ENCODE data around the gene ADGRG3. TPM values are rescaled to one million over a fixed set of nuclear protein-coding genes. Genes with fewer than 3 reads are reported as not detected.
"Not testable (repeated sequence)": the region's sequence is repeated elsewhere in the genome, so short reads cannot be mapped to it uniquely, and the experiment has no call there.

Gene ADGRG3
- total RNA-seq, 1 donor from 2014 or later = 0.36 TPM

DNA sequence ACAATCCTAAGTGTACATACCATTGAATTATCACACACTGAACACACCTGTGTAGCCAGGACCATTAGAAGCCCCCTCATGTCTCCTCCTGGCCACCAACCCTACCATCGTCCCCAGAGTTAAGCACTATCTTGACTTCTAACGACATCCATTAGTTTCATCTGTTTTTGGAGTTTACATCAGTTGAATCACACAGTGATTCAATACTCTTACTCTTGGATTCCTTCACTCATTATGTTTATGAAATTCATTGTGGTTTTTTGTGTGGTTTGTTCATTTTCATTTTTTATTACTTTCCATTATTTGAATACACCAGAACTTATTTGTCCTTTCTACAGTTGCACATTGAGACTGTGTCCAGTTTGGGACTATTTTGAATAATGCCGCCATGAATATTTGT is 40.1 kb downstream of the ADGRG3 start:
- H3K27ac ChIP-seq (replicated peaks) = no peak overlapping the region
- intact Hi-C loops (cut with micrococcal nuclease) = no loop called here

DNA sequence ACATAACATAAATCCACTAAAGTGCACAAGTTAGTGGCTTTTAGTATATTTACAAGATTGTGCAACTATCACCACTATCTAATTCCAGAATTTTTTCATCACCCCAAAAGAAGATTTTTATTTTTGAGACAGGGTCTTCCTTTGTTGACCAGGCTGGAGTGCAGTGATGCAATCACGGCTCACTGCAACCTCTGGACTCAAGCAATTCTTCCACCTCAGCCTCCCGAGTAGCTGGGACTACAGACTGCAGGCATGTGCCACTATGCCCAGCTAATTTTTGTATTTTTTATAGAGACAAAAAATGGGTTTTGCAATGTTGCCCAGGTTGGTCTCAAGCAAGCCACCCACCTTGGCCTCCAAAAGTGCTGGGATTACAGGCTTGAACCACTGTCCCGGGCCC is 41.6 kb downstream of the ADGRG3 start:
- Histone ChIP-seq H3K9me3 (replicated peaks) (no peaks in the 10 kb centered on the region), H3K4me1 (no peaks in the 10 kb centered on the region), H3K27me3 (ENCODE audit: low read depth) (peaks cover under 1% of the 10 kb centered on the region), H3K36me3 (no peaks in the 10 kb centered on the region), H3K4me3 (no peak overlapping the region), H3K27ac (replicated peaks) (no peak overlapping the region)
- TF ChIP-seq, protein P1, sequence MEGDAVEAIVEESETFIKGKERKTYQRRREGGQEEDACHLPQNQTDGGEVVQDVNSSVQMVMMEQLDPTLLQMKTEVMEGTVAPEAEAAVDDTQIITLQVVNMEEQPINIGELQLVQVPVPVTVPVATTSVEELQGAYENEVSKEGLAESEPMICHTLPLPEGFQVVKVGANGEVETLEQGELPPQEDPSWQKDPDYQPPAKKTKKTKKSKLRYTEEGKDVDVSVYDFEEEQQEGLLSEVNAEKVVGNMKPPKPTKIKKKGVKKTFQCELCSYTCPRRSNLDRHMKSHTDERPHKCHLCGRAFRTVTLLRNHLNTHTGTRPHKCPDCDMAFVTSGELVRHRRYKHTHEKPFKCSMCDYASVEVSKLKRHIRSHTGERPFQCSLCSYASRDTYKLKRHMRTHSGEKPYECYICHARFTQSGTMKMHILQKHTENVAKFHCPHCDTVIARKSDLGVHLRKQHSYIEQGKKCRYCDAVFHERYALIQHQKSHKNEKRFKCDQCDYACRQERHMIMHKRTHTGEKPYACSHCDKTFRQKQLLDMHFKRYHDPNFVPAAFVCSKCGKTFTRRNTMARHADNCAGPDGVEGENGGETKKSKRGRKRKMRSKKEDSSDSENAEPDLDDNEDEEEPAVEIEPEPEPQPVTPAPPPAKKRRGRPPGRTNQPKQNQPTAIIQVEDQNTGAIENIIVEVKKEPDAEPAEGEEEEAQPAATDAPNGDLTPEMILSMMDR (IDR thresholded peaks at IDR 0.05; ENCODE audit: borderline replicate concordance) = no peak
- DNase-seq = no peak
- intact Hi-C loops (cut with micrococcal nuclease) = loop anchor here (10.0 kb wide), 1 partner anchor 115 kb away; no protein-coding TSS in a partner anchor

More for the DNA sequence above, 40.1 kb downstream of the ADGRG3 start:
- no peaks in the 10 kb centered on the region for H3K4me1 ChIP-seq
- H3K9me3 ChIP-seq (replicated peaks) = no peaks in the 10 kb centered on the region
- no peak overlapping the region for H3K4me3 ChIP-seq
- DNase-seq = no peak
- TF ChIP-seq, protein P1 (IDR thresholded peaks at IDR 0.05; ENCODE audit: borderline replicate concordance) = no peak
- no peaks in the 10 kb centered on the region for H3K27me3 ChIP-seq (ENCODE audit: low read depth)
- H3K36me3 ChIP-seq = no peaks in the 10 kb centered on the region

DNA sequence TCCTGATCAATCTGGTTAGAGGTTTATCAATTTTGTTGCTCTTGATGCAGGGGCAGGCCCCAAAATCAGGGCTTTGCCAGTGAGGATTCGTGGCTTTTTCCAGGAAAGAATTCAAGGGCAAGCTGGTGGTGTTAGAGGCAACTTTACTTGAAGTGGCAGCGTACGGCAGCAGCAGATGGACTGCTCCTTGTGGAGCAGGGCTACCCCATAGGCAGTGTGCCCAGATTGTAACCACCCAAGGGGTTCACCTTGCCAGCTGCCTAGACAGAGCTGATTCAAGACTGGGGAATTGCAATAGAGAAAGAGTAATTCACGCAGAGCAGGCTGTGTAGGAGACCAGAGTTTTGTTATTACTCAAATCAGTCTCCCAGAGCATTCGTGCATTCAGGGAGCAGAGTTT is 43.2 kb downstream of the ADGRG3 start:
- H3K4me1 ChIP-seq = no peaks in the 10 kb centered on the region
- H3K27ac ChIP-seq (replicated peaks) = no peak overlapping the region
- no peak overlapping the region for H3K4me3 ChIP-seq
- no peak for DNase-seq
- intact Hi-C loops (cut with micrococcal nuclease) = loop anchor here (10.0 kb wide), 1 partner anchor 117 kb away; no protein-coding TSS in a partner anchor
- no peaks in the 10 kb centered on the region for H3K36me3 ChIP-seq
- no peaks in the 10 kb centered on the region for H3K9me3 ChIP-seq (replicated peaks)
- H3K27me3 ChIP-seq (ENCODE audit: low read depth) = peaks cover 5% of the 10 kb centered on the region
- TF ChIP-seq, protein P1 (IDR thresholded peaks at IDR 0.05; ENCODE audit: borderline replicate concordance) = no peak

DNA sequence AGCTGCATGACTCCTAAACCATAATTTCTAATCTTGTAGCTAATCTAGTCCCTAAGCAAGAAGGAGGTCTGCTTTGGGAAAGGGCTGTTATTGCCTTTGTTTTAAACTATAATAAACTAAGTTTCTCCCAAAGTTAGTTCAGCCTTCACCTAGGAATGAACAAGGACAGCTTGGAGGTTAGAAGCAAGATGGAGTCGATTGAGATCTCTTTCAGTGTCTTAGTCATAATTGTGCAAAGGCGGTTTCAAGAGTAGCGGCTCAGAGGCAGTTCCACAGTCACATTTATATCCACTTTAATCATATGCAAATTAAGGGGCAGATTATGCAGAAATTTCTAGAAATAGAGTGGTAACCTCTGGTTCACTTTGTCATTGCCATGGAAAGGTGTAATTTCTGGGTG is 43.9 kb downstream of the ADGRG3 start:
- peaks cover 8% of the 10 kb centered on the region for H3K27me3 ChIP-seq (ENCODE audit: low read depth)
- no peak overlapping the region for H3K4me3 ChIP-seq
- intact Hi-C loops (cut with micrococcal nuclease) = loop anchor here (10.0 kb wide), 1 partner anchor 117 kb away; no protein-coding TSS in a partner anchor
- TF ChIP-seq, protein P1 (IDR thresholded peaks at IDR 0.05; ENCODE audit: borderline replicate concordance) = no peak
- no peaks in the 10 kb centered on the region for H3K36me3 ChIP-seq
- no peaks in the 10 kb centered on the region for H3K9me3 ChIP-seq (replicated peaks)
- H3K27ac ChIP-seq (replicated peaks) = no peak overlapping the region
- no peaks in the 10 kb centered on the region for H3K4me1 ChIP-seq
- DNase-seq = no peak

DNA sequence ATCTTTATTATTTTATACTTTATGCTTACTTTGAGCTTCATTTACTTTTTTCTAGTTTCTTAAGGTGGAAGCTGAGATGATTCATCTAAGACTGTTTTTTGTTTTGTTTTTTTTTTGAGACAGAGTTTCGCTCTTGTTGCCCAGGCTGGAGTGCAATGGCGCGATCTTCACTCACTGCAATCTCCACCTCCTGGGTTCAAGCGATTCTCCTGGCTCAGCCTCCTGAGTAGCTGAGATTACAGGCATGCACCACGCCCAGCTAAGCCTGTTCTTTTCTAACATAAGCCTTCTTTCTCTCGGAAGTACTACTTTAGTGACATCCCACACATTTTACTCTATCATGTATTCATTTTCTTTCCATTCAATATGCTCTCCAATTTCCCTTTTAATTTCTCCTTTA is 44.5 kb downstream of the ADGRG3 start:
- H3K9me3 ChIP-seq (replicated peaks); H3K36me3 ChIP-seq; H3K27ac ChIP-seq (replicated peaks); DNase-seq; H3K4me3 ChIP-seq; H3K27me3 ChIP-seq (ENCODE audit: low read depth); H3K4me1 ChIP-seq: not testable (repeated sequence)
- intact Hi-C loops (cut with micrococcal nuclease) = loop anchor here (10.0 kb wide), 1 partner anchor 118 kb away; no protein-coding TSS in a partner anchor

DNA sequence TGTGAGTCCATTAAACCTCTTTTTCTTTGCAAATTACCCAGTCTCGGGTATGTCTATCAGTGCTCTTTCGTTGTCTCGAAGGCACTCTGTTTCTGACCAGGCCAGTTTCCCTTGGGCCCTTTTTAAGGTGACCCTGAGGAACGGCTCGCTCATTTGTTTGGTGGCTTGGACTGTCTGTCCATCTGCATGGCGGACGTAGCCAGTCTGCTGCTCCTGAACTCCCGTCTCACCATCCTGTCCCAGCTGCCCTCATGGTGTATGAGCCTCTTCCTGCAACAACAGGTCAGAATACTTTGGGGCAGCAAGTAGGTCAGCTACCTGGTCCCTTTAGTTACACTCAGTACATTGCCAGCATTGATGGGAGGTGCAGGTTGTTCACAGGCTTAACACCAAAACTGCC is 45.5 kb downstream of the ADGRG3 start:
- intact Hi-C loops (cut with micrococcal nuclease) = loop anchor here (10.0 kb wide), 1 partner anchor 119 kb away; no protein-coding TSS in a partner anchor
- H3K36me3 ChIP-seq = no peaks in the 10 kb centered on the region
- no peaks in the 10 kb centered on the region for H3K4me1 ChIP-seq
- no peak for DNase-seq
- TF ChIP-seq, protein P1 (IDR thresholded peaks at IDR 0.05; ENCODE audit: borderline replicate concordance) = no peak
- no peak overlapping the region for H3K4me3 ChIP-seq
- no peak overlapping the region for H3K27ac ChIP-seq (replicated peaks)
- no peaks in the 10 kb centered on the region for H3K9me3 ChIP-seq (replicated peaks)
- peaks cover 8% of the 10 kb centered on the region for H3K27me3 ChIP-seq (ENCODE audit: low read depth)

All from left ventricle myocardium inferior (tissue), 1 donor.